H1 (cell line): Measurements from ENCODE around the gene MBIP. TPM values are rescaled to one million over a fixed set of nuclear protein-coding genes. Genes with fewer than 3 reads are reported as not detected.

ENCODE experiments used
- BACH1 ChIP-seq: IDR thresholded peaks from 2 replicates; pipeline ENCODE4 v1.6.1; 2012; ENCODE audit warnings: low read length, improper control_type of control experiment
- CBX5 ChIP-seq: fragments of 300-800, 300-1000 bp; sonication (generic); IDR thresholded peaks from 2 replicates; pipeline ENCODE4 v1.7.1; 2016; ENCODE audit warnings: antibody characterized with exemption, low read length, low read depth
- CEBPB ChIP-seq: IDR thresholded peaks from 2 replicates; pipeline ENCODE4 v1.6.1; 2012; ENCODE audit warnings: low read depth, low read length
- CHD2 ChIP-seq: IDR thresholded peaks from 2 replicates; pipeline ENCODE4 v1.6.1; 2012; ENCODE audit warnings: low read length, improper control_type of control experiment
- CREB1 ChIP-seq: IDR thresholded peaks from 2 replicates; pipeline ENCODE4 v1.6.1; 2012; ENCODE audit warnings: inconsistent platforms
- EGR1 ChIP-seq: IDR thresholded peaks from 2 replicates; pipeline ENCODE4 v1.6.1; 2011; ENCODE audit warnings: low read depth, low read length, borderline replicate concordance
- EZH2 ChIP-seq: fragments of 200-600 bp; sonication (generic); IDR thresholded peaks from 2 replicates; pipeline ENCODE4 v1.7.1; 2012; ENCODE audit warnings: low read depth, mild to moderate bottlenecking, moderate library complexity, low read length, inconsistent platforms; ENCODE audit not compliant: severe bottlenecking
- GABPA ChIP-seq: IDR thresholded peaks from 2 replicates; pipeline ENCODE4 v1.6.1; 2011; ENCODE audit warnings: mild to moderate bottlenecking, low read length, moderate library complexity, borderline replicate concordance; ENCODE audit not compliant: insufficient read depth
- HDAC2 ChIP-seq, 2 experiments: fragments of 300-600 bp in 1 of 2; sonication (generic) in 1 of 2; IDR thresholded peaks; 2 replicates each; pipeline ENCODE4 v1.6.1; 2011 to 2012; ENCODE audit warnings: low read depth in 2 of 2, low read length in 2 of 2, mild to moderate bottlenecking in 2 of 2, moderate library complexity in 2 of 2, borderline replicate concordance in 1 of 2, inconsistent platforms in 1 of 2
- KDM1A ChIP-seq: fragments of 200-600, 300-600 bp; sonication (generic); IDR thresholded peaks from 2 replicates; pipeline ENCODE4 v1.7.1; 2016; ENCODE audit warnings: mild to moderate bottlenecking, low read length, borderline replicate concordance
- KDM5A ChIP-seq: fragments of 200-600 bp; IDR thresholded peaks from 2 replicates; pipeline ENCODE4 v1.7.1; 2012; ENCODE audit warnings: mild to moderate bottlenecking, low read length, inconsistent platforms, mixed read lengths
- PHF8 ChIP-seq: fragments of 200-600 bp; sonication (generic); conservative IDR thresholded peaks from 2 replicates; pipeline ENCODE4 v1.7.1; 2012; ENCODE audit warnings: low read depth, mild to moderate bottlenecking, inconsistent platforms, low read length, moderate library complexity
- POU5F1 ChIP-seq: IDR thresholded peaks from 2 replicates; pipeline ENCODE4 v1.6.1; 2011; ENCODE audit warnings: low read depth, mild to moderate bottlenecking, low read length, moderate library complexity
- RAD21 ChIP-seq, 2 experiments: IDR thresholded peaks in 1 of 2; conservative IDR thresholded peaks in 1 of 2; 2 replicates each; pipeline ENCODE4 v1.6.1; 2011; ENCODE audit warnings: low read depth in 2 of 2, low read length in 2 of 2, improper control_type of control experiment in 1 of 2, inconsistent platforms in 1 of 2, mild to moderate bottlenecking in 1 of 2, moderate library complexity in 1 of 2
- SAP30 ChIP-seq: fragments of 300-600 bp; sonication (generic); IDR thresholded peaks from 2 replicates; pipeline ENCODE4 v1.7.1; 2012; ENCODE audit warnings: low read length, moderate library complexity, mild to moderate bottlenecking, inconsistent platforms; ENCODE audit not compliant: insufficient read depth, insufficient replicate concordance
- SIN3A ChIP-seq, 2 experiments: IDR thresholded peaks in 1 of 2; conservative IDR thresholded peaks in 1 of 2; 2 replicates each; pipeline ENCODE4 v1.6.1; 2011 to 2012; ENCODE audit warnings: low read length in 2 of 2, improper control_type of control experiment in 1 of 2, low read depth in 1 of 2, mild to moderate bottlenecking in 1 of 2
- SIRT6 ChIP-seq: IDR thresholded peaks from one replicate; pipeline ENCODE4 v1.7.1; 2012; ENCODE audit warnings: low read length, inconsistent platforms
- SP4 ChIP-seq: IDR thresholded peaks from 2 replicates; pipeline ENCODE4 v1.6.1; 2012; ENCODE audit warnings: low read length, inconsistent platforms
- TAF1 ChIP-seq: IDR thresholded peaks from 2 replicates; pipeline ENCODE4 v1.6.1; 2011; ENCODE audit warnings: mild to moderate bottlenecking, low read depth, low read length
- TBP ChIP-seq: IDR thresholded peaks from 2 replicates; pipeline ENCODE4 v1.6.1; 2011; ENCODE audit warnings: low read depth, low read length, improper control_type of control experiment
- TEAD4 ChIP-seq: IDR thresholded peaks from 2 replicates; pipeline ENCODE4 v1.6.1; 2012; ENCODE audit warnings: low read depth, low read length, inconsistent platforms, mixed read lengths
- polyA plus RNA-seq, 7 experiments: library from polyadenylated mRNA; depleted of rRNA in 3 of 7; stranded (reverse) in 5 of 7; unstranded in 2 of 7; fragments of >200 nt in 5 of 7; fragments of 200-250 nt in 2 of 7; gene quantifications; 1 replicate in 5 of 7; 2 replicates in 1 of 7; 4 replicates in 1 of 7; pipeline versions ENCODE4 v1.2.1 to v1.2.3, GENCODE V29; 2011 to 2013; ENCODE audit warnings: missing spikeins in 2 of 7, mixed read lengths in 2 of 7
- total RNA-seq: library from RNA; stranded (reverse); fragmentation: NEBNext Ultra II Directional; extraction: Animal tissue kit (Norgen Biotek cat#: 25700); gene quantifications from 2 replicates; pipeline ENCODE4 v1.2.1, GENCODE V29; 2021
- TF ChIP-seq, protein P1 (sequence below): IDR thresholded peaks from 2 replicates; pipeline ENCODE4 v1.6.1; 2012; ENCODE audit warnings: inconsistent platforms
- TF ChIP-seq, protein P2 (sequence below): IDR thresholded peaks from 2 replicates; pipeline ENCODE4 v1.6.1; 2011; ENCODE audit warnings: low read depth, mild to moderate bottlenecking, low read length; ENCODE audit not compliant: insufficient read depth

The MBIP gene
- total and polyA plus RNA-seq, 2 of the 8 experiments (the other 6 are each of a cell fraction or from before 2014, with no cell fraction given) = 15.0 to 27.4 TPM

DNA sequence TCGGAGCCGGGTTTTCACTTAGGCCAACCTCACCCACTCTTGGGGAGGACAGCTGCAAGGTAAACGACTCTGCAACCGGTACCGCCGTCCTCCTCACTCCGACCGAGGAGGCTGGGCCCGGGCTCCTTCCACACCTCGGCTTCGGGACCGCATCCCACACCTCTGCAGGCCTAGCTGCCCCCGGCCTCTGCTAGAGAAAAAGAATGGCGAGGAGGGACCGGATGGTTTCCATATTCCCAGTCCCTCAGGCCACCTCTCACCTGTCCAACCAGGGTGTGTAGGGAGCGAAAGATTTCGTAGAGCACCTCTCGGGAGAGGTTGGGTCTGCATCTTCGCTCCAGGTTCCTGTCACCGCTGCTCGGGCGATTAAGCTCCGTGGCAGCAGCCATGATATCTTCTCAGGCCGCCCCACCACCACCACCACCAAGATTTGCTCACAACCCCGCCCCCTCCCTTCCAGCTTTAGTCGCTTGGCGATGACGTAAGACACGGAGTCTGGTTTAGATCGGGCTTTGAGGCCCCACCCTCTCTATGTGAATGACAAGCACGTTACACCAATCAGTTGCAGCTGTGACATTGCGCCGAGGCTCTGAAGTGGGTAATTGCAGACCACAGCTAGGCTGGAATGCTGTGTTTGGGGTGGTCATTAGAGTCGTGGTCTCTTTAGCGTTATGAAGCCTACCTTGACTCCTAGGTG lies at the start of gene MBIP (continued):
- TF ChIP-seq SIN3A (conservative IDR thresholded peaks at IDR 0.05 in 1 of 2, IDR thresholded peaks at IDR 0.05 in 1 of 2; ENCODE audit: low read depth in 1 of 2, low read length in 2 of 2) (peak; percentile 25 to 76; a peak in 2 of 4 replicates), TEAD4 (peak; percentile 84), CEBPB (peak; percentile 54; the same call in 1 of the 2 replicates), CBX5 (no peak), SP4 (0 out of 2 replicates have a peak, but pooled peaks have one; percentile 43), TAF1 (peak; percentile 70), KDM1A (no peak), KDM5A (peak; percentile 78), PHF8 (peak; percentile 83), CHD2 (peak; percentile 67; the same call in 1 of the 2 replicates), SAP30 (peak; percentile 82), POU5F1 (no peak), CREB1 (peak; percentile 97), EGR1 (no peak), EZH2 (no peak), TBP (peak; percentile 71), HDAC2 (IDR thresholded peaks at IDR 0.05; ENCODE audit: borderline replicate concordance in 1 of 2, low read depth in 2 of 2, low read length in 2 of 2) (0 out of 4 replicates have a peak, but pooled peaks of 1 of the 2 experiments have one; percentile 54), BACH1 (no peak), SIRT6 (no peak), RAD21 (IDR thresholded peaks at IDR 0.05 in 1 of 2, conservative IDR thresholded peaks at IDR 0.05 in 1 of 2; ENCODE audit: low read depth in 2 of 2, low read length in 2 of 2) (no peak), GABPA (no peak)
- TF ChIP-seq, protein P1, sequence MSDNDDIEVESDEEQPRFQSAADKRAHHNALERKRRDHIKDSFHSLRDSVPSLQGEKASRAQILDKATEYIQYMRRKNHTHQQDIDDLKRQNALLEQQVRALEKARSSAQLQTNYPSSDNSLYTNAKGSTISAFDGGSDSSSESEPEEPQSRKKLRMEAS = 0 out of 2 replicates have a peak, but pooled peaks have one; percentile 28
- TF ChIP-seq, protein P2, sequence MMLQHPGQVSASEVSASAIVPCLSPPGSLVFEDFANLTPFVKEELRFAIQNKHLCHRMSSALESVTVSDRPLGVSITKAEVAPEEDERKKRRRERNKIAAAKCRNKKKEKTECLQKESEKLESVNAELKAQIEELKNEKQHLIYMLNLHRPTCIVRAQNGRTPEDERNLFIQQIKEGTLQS = peak; percentile 66; the same call in 1 of the 2 replicates
- TF ChIP-seq, all 59 proteins: peak for 22
